ENCODE measurements around the gene S100PBP. TPM values are rescaled to one million over a fixed set of nuclear protein-coding genes. Genes with fewer than 3 reads are reported as not detected.

S100PBP gene
- polyA plus RNA-seq, 1 of the 3 experiments (the other 2 are of a cell fraction), result 13.2 TPM

- Histone ChIP-seq H3K27ac (ENCODE audit: low read depth in 2 of 2, low read length in 1 of 2) (no peak overlapping the region), H3K9me3 (no peaks in the 10 kb centered on the region), H3K4me1 (ENCODE audit: control insufficient read depth in 1 of 2, insufficient read depth in 2 of 2, low read depth in 1 of 2, low read length in 1 of 2) (no peaks in the 10 kb centered on the region; a peak in 1 of 4 replicates), H3F3A (replicated peaks; ENCODE audit: insufficient read depth) (peaks cover 31% of the 10 kb centered on the region), H3K27me3 (ENCODE audit: insufficient read depth) (no peaks in the 10 kb centered on the region), H2AFZ (ENCODE audit: low read depth) (no peak overlapping the region), H3K36me3 (replicated peaks in 1 of 2; ENCODE audit: control insufficient read depth in 1 of 2, insufficient read depth in 2 of 2, low read length in 1 of 2) (peaks cover 18 to 65% of the 10 kb centered on the region in 2 experiments), H3K4me3 (ENCODE audit: low read depth in 2 of 2, low read length in 1 of 2) (no peak overlapping the region), H4K20me1 (ENCODE audit: insufficient read depth) (peaks cover 5% of the 10 kb centered on the region; the same call in 1 of the 2 replicates), H3K79me2 (ENCODE audit: insufficient read depth) (peaks cover 19% of the 10 kb centered on the region), H3K9ac (no peak overlapping the region), H3K4me2 (no peak overlapping the region), H3K9me2 (no peaks in the 10 kb centered on the region)
- 78% methylated on average over 8 of the region's 8 CpGs for WGBS (ENCODE audit: low lambda C conversion rate)
- ChIA-PET POLR2A (no interaction called here), CTCF (interaction anchor here (0.9 kb wide), 1 partner anchor 9 kb away, joined by 3 read pairs; no protein-coding TSS in a partner anchor)
- DNase-seq, result peak; percentile 45
- TF ChIP-seq GATA2 (CRISPR knock-in tag; IDR thresholded peaks at IDR 0.05) (no peak), REST (IDR thresholded peaks at IDR 0.05; ENCODE audit: low read depth, low read length) (no peak), CHD2 (IDR thresholded peaks at IDR 0.05; ENCODE audit: low read length, partially characterized antibody) (no peak), POLR2AphosphoS5 (IDR thresholded peaks at IDR 0.05; ENCODE audit: low read depth, low read length) (no peak), USF2 (IDR thresholded peaks at IDR 0.05; ENCODE audit: borderline replicate concordance, low read depth, low read length) (no peak), SMC3 (IDR thresholded peaks at IDR 0.05; ENCODE audit: low read depth, low read length) (no peak), GABPA (IDR thresholded peaks at IDR 0.05; ENCODE audit: low read depth) (no peak), RXRA (IDR thresholded peaks at IDR 0.05; ENCODE audit: borderline replicate concordance, low read depth) (no peak)
Measured at GRCh38 chr1:32798679-32799416, 18.6 kb upstream of the S100PBP start.

GRCh38 chr1:32801096-32801715 is 16.2 kb upstream of the S100PBP start:
- Histone ChIP-seq H3K9ac (no peak overlapping the region), H3K9me2 (no peaks in the 10 kb centered on the region), H2AFZ (ENCODE audit: low read depth) (no peak overlapping the region), H3K4me3 (ENCODE audit: low read depth in 2 of 2, low read length in 1 of 2) (no peak overlapping the region), H3K27me3 (ENCODE audit: insufficient read depth) (no peaks in the 10 kb centered on the region), H3K27ac (ENCODE audit: low read depth in 2 of 2, low read length in 1 of 2) (no peak overlapping the region), H3K79me2 (ENCODE audit: insufficient read depth) (peaks cover 16% of the 10 kb centered on the region), H3K4me2 (no peak overlapping the region), H4K20me1 (ENCODE audit: insufficient read depth) (peaks cover 5% of the 10 kb centered on the region; the same call in 1 of the 2 replicates), H3K36me3 (replicated peaks in 1 of 2; ENCODE audit: control insufficient read depth in 1 of 2, insufficient read depth in 2 of 2, low read length in 1 of 2) (peaks cover 22 to 51% of the 10 kb centered on the region in 2 experiments), H3K4me1 (ENCODE audit: control insufficient read depth in 1 of 2, insufficient read depth in 2 of 2, low read depth in 1 of 2, low read length in 1 of 2) (peaks cover 0 to 1% of the 10 kb centered on the region in 2 experiments; a peak in 1 of 4 replicates), H3K9me3 (no peaks in the 10 kb centered on the region), H3F3A (replicated peaks; ENCODE audit: insufficient read depth) (peaks cover 21% of the 10 kb centered on the region)
- DNase-seq, result no peak
- ChIA-PET CTCF (no interaction called here), POLR2A (no interaction called here)
- 82% methylated on average over 9 of the region's 9 CpGs for WGBS (ENCODE audit: low lambda C conversion rate)
- no peak for TF ChIP-seq SIN3A (IDR thresholded peaks at IDR 0.05; ENCODE audit: borderline replicate concordance, low read depth, low read length)
- TF ChIP-seq POLR2AphosphoS5 (IDR thresholded peaks at IDR 0.05; ENCODE audit: low read depth, low read length), result no peak
- no peak for TF ChIP-seq RXRA (IDR thresholded peaks at IDR 0.05; ENCODE audit: borderline replicate concordance, low read depth)
- no peak for TF ChIP-seq NRF1 (IDR thresholded peaks at IDR 0.05; ENCODE audit: low read depth, low read length)
- TF ChIP-seq USF1 (IDR thresholded peaks at IDR 0.05; ENCODE audit: borderline replicate concordance, low read depth), result no peak
- TF ChIP-seq IRF3 (IDR thresholded peaks at IDR 0.05; ENCODE audit: low read depth, low read length), result no peak
- TF ChIP-seq RFX5 (IDR thresholded peaks at IDR 0.05; ENCODE audit: low read length), result no peak
- no peak for TF ChIP-seq TAF1 (IDR thresholded peaks at IDR 0.05; ENCODE audit: borderline replicate concordance, low read depth, low read length)
- no peak for TF ChIP-seq ZBTB33 (IDR thresholded peaks at IDR 0.05; ENCODE audit: borderline replicate concordance, low read depth)
- no peak for TF ChIP-seq NFIC (IDR thresholded peaks at IDR 0.05; ENCODE audit: borderline replicate concordance)

Measured in SK-N-SH (cell line).